ENCODE measurements around the gene DNAJB6.

GRCh38 chr7:157397731-157398691, 61.2 kb downstream of the DNAJB6 start:
- TF ChIP-seq CTCF (IDR thresholded peaks at IDR 0.05) (no peak), POLR2A (IDR thresholded peaks at IDR 0.05) (no peak)
